GM21529 (cell line): Measurements from ENCODE around the gene NHS.

ENCODE experiments used
- ATAC-seq: cut with Tn5 transposase; IDR thresholded peaks from one replicate; pipeline ENCODE4 v1.9.1; 2021; ENCODE audit not compliant: unreplicated experiment

NHS gene

GRCh38 chrX:17374619-17375366 lies at the start of gene NHS:
Gene NHS, plus strand, starts transcription at chrX:17375200. Its CDS starts 558 bp downstream, at chrX:17375758.
- ATAC-seq = no peak

GRCh38 chrX:17328837-17329236 lies 46.2 kb upstream of the NHS start:
- ATAC-seq = no peak

GRCh38 chrX:17336377-17336776 lies 38.6 kb upstream of the NHS start:
- ATAC-seq = no peak

- no peak for ATAC-seq
Observed at GRCh38 chrX:17355976-17356375, 19.0 kb upstream of the NHS start.

GRCh38 chrX:17359500-17359899 lies 15.5 kb upstream of the NHS start:
- no peak for ATAC-seq

GRCh38 chrX:17361620-17362019 lies 13.4 kb upstream of the NHS start:
- ATAC-seq = no peak

GRCh38 chrX:17368002-17368401 lies 7.0 kb upstream of the NHS start:
- no peak for ATAC-seq

- no peak for ATAC-seq
Observed at GRCh38 chrX:17369309-17369708, 5.7 kb upstream of the NHS start.

GRCh38 chrX:17370191-17370590 lies 4.8 kb upstream of the NHS start:
- no peak for ATAC-seq

- ATAC-seq = no peak
Observed at GRCh38 chrX:17372052-17372451, 2.9 kb upstream of the NHS start.

GRCh38 chrX:17373337-17373736 lies 1.7 kb upstream of the NHS start:
- ATAC-seq = no peak

GRCh38 chrX:17375367-17375636 lies 302 bp downstream of the NHS start:
- ATAC-seq = no peak

GRCh38 chrX:17375637-17376430 lies 834 bp downstream of the NHS start:
- ATAC-seq = no peak

GRCh38 chrX:17376431-17377077 lies 1.6 kb downstream of the NHS start:
- no peak for ATAC-seq

GRCh38 chrX:17377091-17377717 lies 2.2 kb downstream of the NHS start:
- no peak for ATAC-seq

- no peak for ATAC-seq
Observed at GRCh38 chrX:17377795-17378194, 2.8 kb downstream of the NHS start.

GRCh38 chrX:17380221-17380620 lies 5.2 kb downstream of the NHS start:
- no peak for ATAC-seq

- ATAC-seq = no peak
Observed at GRCh38 chrX:17390419-17390850, 15.4 kb downstream of the NHS start.

- no peak for ATAC-seq
Observed at GRCh38 chrX:17395154-17395553, 20.2 kb downstream of the NHS start.

- no peak for ATAC-seq
Observed at GRCh38 chrX:17397074-17397473, 22.1 kb downstream of the NHS start.

- no peak for ATAC-seq
Observed at GRCh38 chrX:17403189-17403691, 28.2 kb downstream of the NHS start.
